ENCODE measurements around the gene GRSF1.
A peak's percentile ranks its signal among the peaks of the same experiment; 100 is the strongest.

GRSF1 gene

GRCh38 chr4:70829492-70829891 lies 10.2 kb downstream of the GRSF1 start:
- peaks cover 82% of the 10 kb centered on the region for H3K36me3 Mint-ChIP-seq (ENCODE audit: low read depth)
- no peak for TF ChIP-seq CTCF (IDR thresholded peaks at IDR 0.05; ENCODE audit: unreplicated experiment in 3 of 3)
- no peak overlapping the region for H3K27ac Mint-ChIP-seq
- no peaks in the 10 kb centered on the region for H3K9me3 Mint-ChIP-seq
- no peak overlapping the region for H3K4me3 Mint-ChIP-seq
- no peaks in the 10 kb centered on the region for H3K4me1 Mint-ChIP-seq
- H3K27me3 Mint-ChIP-seq (ENCODE audit: low read depth), result no peaks in the 10 kb centered on the region

GRCh38 chr4:70829015-70829414 lies 10.7 kb downstream of the GRSF1 start:
- Mint-ChIP-seq H3K9me3 (no peaks in the 10 kb centered on the region), H3K36me3 (ENCODE audit: low read depth) (peaks cover 82% of the 10 kb centered on the region), H3K4me3 (no peak overlapping the region), H3K27me3 (ENCODE audit: low read depth) (no peaks in the 10 kb centered on the region), H3K4me1 (no peaks in the 10 kb centered on the region), H3K27ac (no peak overlapping the region)
- TF ChIP-seq CTCF (IDR thresholded peaks at IDR 0.05; ENCODE audit: unreplicated experiment in 3 of 3), result no peak

GRCh38 chr4:70818921-70819320 lies 20.8 kb downstream of the GRSF1 start:
- H3K4me1 Mint-ChIP-seq, result no peaks in the 10 kb centered on the region
- H3K4me3 Mint-ChIP-seq, result no peak overlapping the region
- no peaks in the 10 kb centered on the region for H3K27me3 Mint-ChIP-seq (ENCODE audit: low read depth)
- no peak for TF ChIP-seq CTCF (IDR thresholded peaks at IDR 0.05; ENCODE audit: unreplicated experiment in 3 of 3)
- H3K27ac Mint-ChIP-seq, result peak overlapping the region; percentile 0 to 3 (median 1)
- H3K36me3 Mint-ChIP-seq (ENCODE audit: low read depth), result peaks cover 56% of the 10 kb centered on the region
- H3K9me3 Mint-ChIP-seq, result no peaks in the 10 kb centered on the region

- no peaks in the 10 kb centered on the region for H3K9me3 Mint-ChIP-seq
- no peaks in the 10 kb centered on the region for H3K4me1 Mint-ChIP-seq
- H3K4me3 Mint-ChIP-seq, result no peak overlapping the region
- H3K27me3 Mint-ChIP-seq (ENCODE audit: low read depth), result no peaks in the 10 kb centered on the region
- H3K27ac Mint-ChIP-seq, result peak overlapping the region in 1 of 3 experiments; percentile 35
- no peak for TF ChIP-seq CTCF (IDR thresholded peaks at IDR 0.05; ENCODE audit: unreplicated experiment in 3 of 3)
- peaks cover 53% of the 10 kb centered on the region for H3K36me3 Mint-ChIP-seq (ENCODE audit: low read depth)
These were observed 21.4 kb downstream of the GRSF1 start for GRCh38 chr4:70818173-70818855.

GRCh38 chr4:70816894-70817293 lies 22.8 kb downstream of the GRSF1 start:
- Mint-ChIP-seq H3K4me3 (no peak overlapping the region), H3K27me3 (ENCODE audit: low read depth) (no peaks in the 10 kb centered on the region), H3K36me3 (ENCODE audit: low read depth) (peaks cover 42% of the 10 kb centered on the region), H3K9me3 (no peaks in the 10 kb centered on the region), H3K4me1 (no peaks in the 10 kb centered on the region), H3K27ac (no peak overlapping the region)
- no peak for TF ChIP-seq CTCF (IDR thresholded peaks at IDR 0.05; ENCODE audit: unreplicated experiment in 3 of 3)

GRCh38 chr4:70815370-70815769 lies 24.3 kb downstream of the GRSF1 start:
- H3K9me3 Mint-ChIP-seq, result no peaks in the 10 kb centered on the region

More at GRCh38 chr4:70815370-70815769, 24.3 kb downstream of the GRSF1 start:
- Mint-ChIP-seq H3K36me3 (ENCODE audit: low read depth) (peaks cover 35% of the 10 kb centered on the region), H3K27me3 (ENCODE audit: low read depth) (no peaks in the 10 kb centered on the region), H3K4me1 (no peaks in the 10 kb centered on the region), H3K27ac (no peak overlapping the region), H3K4me3 (no peak overlapping the region)
- TF ChIP-seq CTCF (IDR thresholded peaks at IDR 0.05; ENCODE audit: unreplicated experiment in 3 of 3), result no peak

Measured in nephron (organoid).